Testis (tissue), 5 donors: Measurements from ENCODE around the gene ALDH1A3. TPM values are rescaled to one million over a fixed set of nuclear protein-coding genes. Genes with fewer than 3 reads are reported as not detected.

Source experiments
- DNase-seq: peaks from one replicate; pipeline ENCODE4 v3.0.0-alpha.2; 2019
- H3K27ac ChIP-seq, 2 donors: fragments of 200-600 bp; sonication (generic); one replicate each; pipeline ENCODE4 v1.5.1; 2019
- H3K27me3 ChIP-seq: fragments of 200-600 bp; sonication (generic); one replicate; pipeline ENCODE4 v1.5.1; 2019
- H3K36me3 ChIP-seq: fragments of 200-600 bp; sonication (generic); one replicate; pipeline ENCODE4 v1.5.1; 2017; ENCODE audit warnings: low read depth; ENCODE audit errors: missing control alignments
- H3K4me1 ChIP-seq: fragments of 200-600 bp; sonication (generic); one replicate; pipeline ENCODE4 v1.5.1; 2019
- H3K4me3 ChIP-seq, 2 donors: fragments of 200-600 bp; sonication (generic); one replicate each; pipeline ENCODE4 v1.5.1; 2017 to 2019
- H3K9me3 ChIP-seq: fragments of 200-600 bp; sonication (generic); one replicate; pipeline ENCODE4 v1.5.1; 2017
- CTCF ChIP-seq, 3 experiments: fragments of 450-650 bp in 2 of 3; fragments of 200-600 bp in 1 of 3; sonication (generic) in 1 of 3; IDR thresholded peaks; one replicate each; pipeline ENCODE4 v1.5.1; 2016 to 2019; ENCODE audit warnings: antibody characterized with exemption in 3 of 3, mild to moderate bottlenecking in 2 of 3, moderate library complexity in 1 of 3
- POLR2A ChIP-seq: fragments of 450-650 bp; IDR thresholded peaks from one replicate; pipeline ENCODE4 v1.6.1; 2017; ENCODE audit warnings: antibody characterized with exemption, mild to moderate bottlenecking, moderate library complexity
- WGBS, 2 donors: methylation state at CpG; one replicate each; pipeline ENCODE4 v1.1.5; 2018; 5-methylcytosine and 5-hydroxymethylcytosine counted together
- intact Hi-C: fragments of 100-400 bp; cut with DNase I; formaldehyde crosslinking; loops from one replicate; pipeline ENCODE4 v1.15.1; 2023; ENCODE audit warnings: low total_unique reads
- long read RNA-seq, 2 donors: transcript quantifications; one replicate each; lab custom pipeline, GENCODE V29; 2026
- polyA plus RNA-seq: library from polyadenylated mRNA; stranded (reverse); fragments of 350-450 nt; fragmentation: Illumina TruSeq; extraction: RNeasy Lipid Tissue Mini Kit (QIAGEN cat#74804); gene quantifications from one replicate; pipeline ENCODE4 v1.2.3, GENCODE V29; 2014; ENCODE audit warnings: low read depth, low replicate concordance; ENCODE audit not compliant: insufficient read depth
- total RNA-seq, 2 donors: library from RNA; depleted of rRNA; stranded (reverse); fragments of >200 nt; gene quantifications; one replicate each; pipeline ENCODE4 v1.2.3, GENCODE V29; 2016

ALDH1A3 gene
- total RNA-seq (10 to 100 TPM; 42.5 to 69.9 TPM), polyA plus RNA-seq (29.5 TPM)
- long read RNA-seq, donor 1, partial matches to known transcripts = 0 of 1 reads
- long read RNA-seq, donor 1, other reads (novel, unspliced or antisense) = 0 of 1 reads
- long read RNA-seq, donor 2, partial matches to known transcripts = 0 of 1 reads
- long read RNA-seq, donor 2, other reads (novel, unspliced or antisense) = 0 of 1 reads

- peak; percentile 59 for DNase-seq
- H3K4me3 ChIP-seq = peak within 1 kb of the TSS; percentile 63 to 74
- no peaks in the 10 kb centered on the region for H3K36me3 ChIP-seq
- WGBS, 2 donors = 0% methylated on average over 20 of the region's 93 CpGs; no CpG with 5 or more reads in 1 of the 2 donors
- TF ChIP-seq POLR2A (no peak), CTCF (IDR thresholded peaks at IDR 0.05) (no peak)
- no peaks in the 10 kb centered on the region for H3K27me3 ChIP-seq
- intact Hi-C loops = loop anchor here (10.0 kb wide), 1 partner anchor 245 kb away; no protein-coding TSS in a partner anchor
- H3K4me1 ChIP-seq = no peaks in the 10 kb centered on the region
- peak within 1 kb of the TSS; percentile 75 to 84 for H3K27ac ChIP-seq
- no peaks in the 10 kb centered on the region for H3K9me3 ChIP-seq
These were observed at the start of gene ALDH1A3 for GRCh38 chr15:100879464-100880138. TSS of gene ALDH1A3 (plus strand) at chr15:100879831. CDS start at chr15:100879908, 77 bp downstream.

- Histone ChIP-seq H3K27ac (no peak overlapping the region), H3K4me1 (no peaks in the 10 kb centered on the region), H3K27me3 (no peaks in the 10 kb centered on the region), H3K9me3 (no peaks in the 10 kb centered on the region), H3K4me3 (no peak overlapping the region), H3K36me3 (no peaks in the 10 kb centered on the region)
- WGBS, 2 donors = 57 to 77% methylated on average over 5 of the region's 5 CpGs
- intact Hi-C loops = no loop called here
- no peak for TF ChIP-seq POLR2A
- no peak for TF ChIP-seq CTCF (IDR thresholded peaks at IDR 0.05)
- no peak for DNase-seq
These were observed 48.2 kb upstream of the ALDH1A3 start for GRCh38 chr15:100831467-100831866.

GRCh38 chr15:100832149-100832942, 47.3 kb upstream of the ALDH1A3 start:
- no peaks in the 10 kb centered on the region for H3K27me3 ChIP-seq
- no peaks in the 10 kb centered on the region for H3K4me1 ChIP-seq
- no peak overlapping the region for H3K4me3 ChIP-seq
- TF ChIP-seq CTCF (IDR thresholded peaks at IDR 0.05) (no peak), POLR2A (no peak)
- DNase-seq = no peak
- no peaks in the 10 kb centered on the region for H3K36me3 ChIP-seq
- intact Hi-C loops = no loop called here
- 95% methylated on average over 9 of the region's 9 CpGs for WGBS, 2 donors
- H3K9me3 ChIP-seq = no peaks in the 10 kb centered on the region
- H3K27ac ChIP-seq = no peak overlapping the region

- no peaks in the 10 kb centered on the region for H3K27me3 ChIP-seq
- H3K4me3 ChIP-seq = no peak overlapping the region
- no peaks in the 10 kb centered on the region for H3K9me3 ChIP-seq
- TF ChIP-seq CTCF (IDR thresholded peaks at IDR 0.05) = no peak
- no peak for TF ChIP-seq POLR2A
- DNase-seq = no peak
- no peaks in the 10 kb centered on the region for H3K4me1 ChIP-seq
- H3K36me3 ChIP-seq = no peaks in the 10 kb centered on the region
- intact Hi-C loops = no loop called here
- 68 to 80% methylated on average over 9 to 11 of the region's 11 CpGs for WGBS, 2 donors
- peak overlapping the region in 1 of 2 donors; percentile 1 for H3K27ac ChIP-seq
These were observed 45.9 kb upstream of the ALDH1A3 start for GRCh38 chr15:100833417-100834389.
